PC-9 (cell line): ENCODE measurements around the gene TSR3. TPM values are rescaled to one million over a fixed set of nuclear protein-coding genes. Genes with fewer than 3 reads are reported as not detected.

Experiments used
- BruUV-seq: library from RNA; stranded (reverse); fragments of 400-500 nt; replicated peaks from 2 replicates; lab custom pipeline; 2021; lab: Mats Ljungman, UMichigan
- CTCF ChIA-PET: fragments of 300-600 bp; sonication (Branson Sonifier 250); formaldehyde crosslinking; loops from one replicate; lab custom pipeline; 2022; ENCODE audit warnings: antibody characterized with exemption; lab: Charles Lee
- POLR2A ChIA-PET: fragments of 300-600 bp; sonication (Branson Sonifier 250); formaldehyde crosslinking; loops from one replicate; lab custom pipeline; 2022; ENCODE audit warnings: antibody characterized with exemption; ENCODE audit not compliant: unreplicated experiment; lab: Charles Lee
- DNase-seq, 2 experiments: peaks; one replicate each; pipeline versions ENCODE4 v3.0.0 to v3.0.0-alpha.2; 2015 to 2022; ENCODE audit warnings: mixed read lengths in 1 of 2
- H2AFZ ChIP-seq: fragments of 200-600 bp; sonication (generic); 2 replicates; pipeline ENCODE4 v1.8.1; 2017; ENCODE audit warnings: antibody characterized with exemption
- H3F3A ChIP-seq: fragments of 200-600 bp; sonication (generic); 2 replicates; pipeline ENCODE4 v1.8.1; 2017; ENCODE audit warnings: antibody characterized with exemption, mild to moderate bottlenecking, low read depth; ENCODE audit not compliant: insufficient read depth
- H3K27ac ChIP-seq: fragments of 200-600 bp; sonication (generic); 2 replicates; pipeline ENCODE4 v1.6.1; 2016; ENCODE audit warnings: mixed run types
- H3K27me3 ChIP-seq: fragments of 200-600 bp; sonication (generic); 2 replicates; pipeline ENCODE4 v1.6.1; 2016; ENCODE audit warnings: low read depth, mixed run types; ENCODE audit not compliant: insufficient read depth
- H3K36me3 ChIP-seq: fragments of 200-600 bp; sonication (generic); 2 replicates; pipeline ENCODE4 v1.6.1; 2016; ENCODE audit warnings: low read depth, mixed run types
- H3K4me1 ChIP-seq: fragments of 200-600 bp; sonication (generic); replicated peaks from 2 replicates; pipeline ENCODE4 v1.6.1; 2016; ENCODE audit warnings: mixed run types; ENCODE audit not compliant: insufficient read depth
- H3K4me2 ChIP-seq: fragments of 200-600 bp; sonication (generic); 2 replicates; pipeline ENCODE4 v1.6.1; 2017; ENCODE audit warnings: mixed run types
- H3K4me3 ChIP-seq: fragments of 200-600 bp; sonication (generic); 2 replicates; pipeline ENCODE4 v1.6.1; 2016; ENCODE audit warnings: mixed run types
- H3K79me2 ChIP-seq: fragments of 200-600 bp; sonication (generic); 2 replicates; pipeline ENCODE4 v1.6.1; 2017; ENCODE audit warnings: low read depth, mixed run types
- H3K9me2 ChIP-seq: fragments of 200-600 bp; sonication (generic); 2 replicates; pipeline ENCODE4 v1.8.1; 2017; ENCODE audit warnings: mild to moderate bottlenecking; ENCODE audit not compliant: insufficient read depth
- H3K9me3 ChIP-seq: fragments of 200-600 bp; sonication (generic); 2 replicates; pipeline ENCODE4 v1.8.1; 2016; ENCODE audit warnings: low read depth; ENCODE audit not compliant: insufficient read depth
- H4K20me1 ChIP-seq: fragments of 200-600 bp; sonication (generic); 2 replicates; pipeline ENCODE4 v1.8.1; 2017; ENCODE audit not compliant: insufficient read depth
- CTCF ChIP-seq: fragments of 200-600 bp; sonication (generic); conservative IDR thresholded peaks from 2 replicates; pipeline ENCODE4 v1.6.1; 2017; ENCODE audit warnings: mixed run types, antibody characterized with exemption, mild to moderate bottlenecking, moderate library complexity
- EZH2 ChIP-seq: fragments of 200-600 bp; sonication (generic); IDR thresholded peaks from 2 replicates; pipeline ENCODE4 v1.8.0; 2017; ENCODE audit warnings: antibody characterized with exemption, low read depth
- intact Hi-C: fragments of 100-400 bp; cut with micrococcal nuclease; formaldehyde crosslinking; loops from one replicate; pipeline ENCODE4 v1.10.0; 2022; ENCODE audit not compliant: unreplicated experiment
- total RNA-seq: library from RNA; stranded (reverse); gene quantifications from 2 replicates; pipeline ENCODE4 v1.2.3, GENCODE V29; 2021

TSR3 gene
- total RNA-seq, 1 experiment from 2014 or later = 69.5 TPM

- peaks cover 23% of the 10 kb centered on the region for H3K79me2 ChIP-seq
- H3K4me2 ChIP-seq = no peak overlapping the region
- H3K9me2 ChIP-seq = no peaks in the 10 kb centered on the region
- no peak overlapping the region for H3K27ac ChIP-seq
- H2AFZ ChIP-seq = no peak overlapping the region
- H3K4me1 ChIP-seq = peaks cover 21% of the 10 kb centered on the region
- TF ChIP-seq EZH2 = no peak
- TF ChIP-seq CTCF = no peak
- H3K27me3 ChIP-seq = no peaks in the 10 kb centered on the region
- intact Hi-C loops = no loop called here
- H4K20me1 ChIP-seq = peaks cover 16% of the 10 kb centered on the region; the same call in 1 of the 2 replicates
- DNase-seq = no peak
- peaks cover 17% of the 10 kb centered on the region for H3F3A ChIP-seq
- BruUV-seq = no TSS peak
- no peaks in the 10 kb centered on the region for H3K36me3 ChIP-seq
- POLR2A ChIA-PET = interaction anchor here (0.5 kb wide), 1 partner anchor 8 kb away, joined by 4 read pairs; no protein-coding TSS in a partner anchor
- H3K4me3 ChIP-seq = no peak overlapping the region
- CTCF ChIA-PET = interaction anchor here (0.6 kb wide), 1 partner anchor 38 kb away, joined by 7 read pairs; no protein-coding TSS in a partner anchor
- no peaks in the 10 kb centered on the region for H3K9me3 ChIP-seq
Measured at GRCh38 chr16:1381612-1382406, 30.1 kb upstream of the TSR3 start.

- Histone ChIP-seq H3K27me3 (no peaks in the 10 kb centered on the region), H3K4me1 (peaks cover 21% of the 10 kb centered on the region), H3K27ac (no peak overlapping the region), H3K9me2 (no peaks in the 10 kb centered on the region), H3F3A (peaks cover 17% of the 10 kb centered on the region), H3K79me2 (peaks cover 39% of the 10 kb centered on the region), H3K4me2 (peak overlapping the region; percentile 99), H4K20me1 (peaks cover 16% of the 10 kb centered on the region; the same call in 1 of the 2 replicates), H3K4me3 (peak overlapping the region; percentile 80), H3K9me3 (no peaks in the 10 kb centered on the region), H2AFZ (no peak overlapping the region), H3K36me3 (no peaks in the 10 kb centered on the region)
- DNase-seq = no peak
- intact Hi-C loops = no loop called here
- BruUV-seq = no TSS peak
- TF ChIP-seq EZH2 (no peak), CTCF (no peak)
- ChIA-PET CTCF (no interaction called here), POLR2A (interaction anchor here (0.7 kb wide), 1 partner anchor 38 kb away, joined by 12 read pairs; no protein-coding TSS in a partner anchor)
Measured at GRCh38 chr16:1380195-1380594, 28.5 kb upstream of the TSR3 start.

GRCh38 chr16:1379304-1380076, 27.8 kb upstream of the TSR3 start:
- POLR2A ChIA-PET = interaction anchor here (0.7 to 1.0 kb wide), 3 partner anchors 22 to 48 kb away, joined by 4 to 12 read pairs (median 4); no protein-coding TSS in a partner anchor

More at GRCh38 chr16:1379304-1380076, 27.8 kb upstream of the TSR3 start:
- DNase-seq = peak in 1 of 2 experiments; percentile 75
- no peaks in the 10 kb centered on the region for H3K36me3 ChIP-seq
- peak overlapping the region; percentile 73 for H2AFZ ChIP-seq
- peaks cover 44% of the 10 kb centered on the region for H3K79me2 ChIP-seq
- peak overlapping the region; percentile 94 for H3K27ac ChIP-seq
- H3K27me3 ChIP-seq = no peaks in the 10 kb centered on the region
- H3K4me1 ChIP-seq = peaks cover 21% of the 10 kb centered on the region
- TF ChIP-seq EZH2 = no peak
- TF ChIP-seq CTCF = no peak; the same call in 1 of the 2 replicates
- peak overlapping the region; percentile 80 for H3K4me3 ChIP-seq
- H4K20me1 ChIP-seq = peaks cover 16% of the 10 kb centered on the region; the same call in 1 of the 2 replicates
- H3K4me2 ChIP-seq = peak overlapping the region; percentile 99
- intact Hi-C loops = no loop called here
- CTCF ChIA-PET = no interaction called here
- TSS peak; percentile 65 for BruUV-seq
- no peaks in the 10 kb centered on the region for H3K9me3 ChIP-seq
- no peaks in the 10 kb centered on the region for H3K9me2 ChIP-seq
- peaks cover 17% of the 10 kb centered on the region for H3F3A ChIP-seq
